Activated B cell treated with CpG ODN at 0.5 μM for 24 hours (primary cell): ENCODE data around the gene MRPS27. TPM values are rescaled to one million over a fixed set of nuclear protein-coding genes. Genes with fewer than 3 reads are reported as not detected.

ENCODE experiments used
- ATAC-seq: fragments of 200-7000 bp; cut with Tn5 transposase; one replicate; pipeline ENCODE4 v1.10.0; 2021; ENCODE audit warnings: low read depth, mild to moderate bottlenecking, moderate library complexity
- CTCF ChIA-PET: fragments of 350-600 bp; sonication (Branson Sonifier 250); formaldehyde crosslinking; loops from one replicate; lab custom pipeline; 2021; ENCODE audit warnings: antibody characterized with exemption; lab: Charles Lee
- POLR2A ChIA-PET: fragments of 350-600 bp; sonication (Branson Sonifier 250); formaldehyde crosslinking; loops from one replicate; lab custom pipeline; 2021; ENCODE audit warnings: antibody characterized with exemption; lab: Charles Lee
- DNase-seq: peaks from one replicate; pipeline ENCODE4 v3.0.0; 2022
- H3K27ac Mint-ChIP-seq: one replicate; pipeline ENCODE4 v1.8.0; 2020; ENCODE audit warnings: mixed read lengths
- H3K27me3 Mint-ChIP-seq: one replicate; pipeline ENCODE4 v1.8.0; 2021; ENCODE audit warnings: mixed read lengths
- H3K36me3 Mint-ChIP-seq: one replicate; pipeline ENCODE4 v1.8.0; 2021; ENCODE audit warnings: low read depth, mixed read lengths
- H3K4me1 Mint-ChIP-seq: one replicate; pipeline ENCODE4 v1.8.0; 2021; ENCODE audit warnings: mixed read lengths
- H3K4me3 Mint-ChIP-seq: one replicate; pipeline ENCODE4 v1.8.0; 2020; ENCODE audit warnings: mild to moderate bottlenecking, mixed read lengths
- H3K9me3 Mint-ChIP-seq: one replicate; pipeline ENCODE4 v1.8.0; 2020; ENCODE audit warnings: mixed read lengths
- intact Hi-C: fragments of 100-400 bp; cut with micrococcal nuclease; formaldehyde crosslinking; loops from one replicate; pipeline ENCODE4 v1.15.1; 2024
- total RNA-seq: library from RNA; stranded (reverse); gene quantifications from 2 replicates; pipeline ENCODE4 v1.2.3, GENCODE V29; 2022
- TF ChIP-seq, protein P1 (sequence below): fragments of 200-600 bp; IDR thresholded peaks from one replicate; pipeline ENCODE4 v1.8.0; 2022; ENCODE audit warnings: antibody characterized with exemption, mild to moderate bottlenecking

The MRPS27 gene
- total RNA-seq, 1 donor from 2014 or later = 69.2 TPM

DNA sequence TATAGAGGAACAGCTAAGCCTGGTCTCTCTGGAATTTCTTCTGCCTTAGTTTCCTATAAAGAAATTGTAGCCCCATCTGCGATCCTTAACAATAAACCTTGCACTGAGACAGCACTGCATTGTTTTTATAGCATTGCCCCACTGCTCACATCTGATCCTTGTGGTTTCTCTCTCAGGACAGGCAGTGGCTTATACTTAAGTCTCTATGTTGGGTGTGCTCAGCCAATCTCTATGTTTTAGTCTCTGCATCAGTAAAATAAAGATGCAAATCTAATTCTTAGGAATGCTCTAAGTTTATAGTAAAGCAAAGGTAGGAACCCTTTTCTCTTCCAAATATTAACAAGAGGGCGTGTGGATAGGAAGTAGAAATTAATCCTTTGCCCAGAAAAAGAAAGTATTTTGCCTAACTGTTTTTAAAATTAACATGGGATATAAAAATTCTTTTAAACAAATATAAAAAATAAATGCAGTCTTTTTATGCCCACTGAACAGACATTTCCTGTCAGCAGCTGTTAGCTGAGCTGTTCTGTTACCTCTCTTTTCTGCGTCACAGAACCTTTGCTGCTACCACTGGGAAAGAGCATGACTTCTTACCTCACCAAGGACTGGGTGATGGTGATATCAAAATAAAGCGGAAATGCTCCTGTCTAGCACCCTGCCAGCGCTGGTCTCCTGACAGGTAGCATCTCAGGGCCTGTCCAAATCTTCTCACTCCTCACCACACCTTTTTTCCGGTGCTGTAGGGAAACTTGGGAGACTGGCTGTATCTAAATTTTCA is 29.5 kb downstream of the MRPS27 start:
- ATAC-seq (peak; percentile 72), DNase-seq (no peak)
- ChIA-PET POLR2A (interaction anchor here (0.6 to 2.1 kb wide), 2 partner anchors 17 to 29 kb away, joined by 6 read pairs; no protein-coding TSS in a partner anchor), CTCF (no interaction called here)
- no peak overlapping the region for H3K4me3 Mint-ChIP-seq
- no peaks in the 10 kb centered on the region for H3K27me3 Mint-ChIP-seq
- H3K27ac Mint-ChIP-seq = peak overlapping the region; percentile 70
- H3K9me3 Mint-ChIP-seq = no peaks in the 10 kb centered on the region
- peaks cover 55% of the 10 kb centered on the region for H3K36me3 Mint-ChIP-seq
- TF ChIP-seq, protein P1, sequence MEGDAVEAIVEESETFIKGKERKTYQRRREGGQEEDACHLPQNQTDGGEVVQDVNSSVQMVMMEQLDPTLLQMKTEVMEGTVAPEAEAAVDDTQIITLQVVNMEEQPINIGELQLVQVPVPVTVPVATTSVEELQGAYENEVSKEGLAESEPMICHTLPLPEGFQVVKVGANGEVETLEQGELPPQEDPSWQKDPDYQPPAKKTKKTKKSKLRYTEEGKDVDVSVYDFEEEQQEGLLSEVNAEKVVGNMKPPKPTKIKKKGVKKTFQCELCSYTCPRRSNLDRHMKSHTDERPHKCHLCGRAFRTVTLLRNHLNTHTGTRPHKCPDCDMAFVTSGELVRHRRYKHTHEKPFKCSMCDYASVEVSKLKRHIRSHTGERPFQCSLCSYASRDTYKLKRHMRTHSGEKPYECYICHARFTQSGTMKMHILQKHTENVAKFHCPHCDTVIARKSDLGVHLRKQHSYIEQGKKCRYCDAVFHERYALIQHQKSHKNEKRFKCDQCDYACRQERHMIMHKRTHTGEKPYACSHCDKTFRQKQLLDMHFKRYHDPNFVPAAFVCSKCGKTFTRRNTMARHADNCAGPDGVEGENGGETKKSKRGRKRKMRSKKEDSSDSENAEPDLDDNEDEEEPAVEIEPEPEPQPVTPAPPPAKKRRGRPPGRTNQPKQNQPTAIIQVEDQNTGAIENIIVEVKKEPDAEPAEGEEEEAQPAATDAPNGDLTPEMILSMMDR = no peak
- intact Hi-C loops = loop anchor here (1.0 to 2.0 kb wide), 2 partner anchors 18 to 22 kb away; no protein-coding TSS in a partner anchor
- H3K4me1 Mint-ChIP-seq = peaks cover 58% of the 10 kb centered on the region

- TF ChIP-seq, protein P1 = no peak
- Mint-ChIP-seq H3K27me3 (no peaks in the 10 kb centered on the region), H3K4me1 (peaks cover 51% of the 10 kb centered on the region), H3K27ac (no peak overlapping the region), H3K9me3 (no peaks in the 10 kb centered on the region), H3K4me3 (no peak overlapping the region), H3K36me3 (peaks cover 44% of the 10 kb centered on the region)
- DNase-seq = no peak
- intact Hi-C loops = no loop called here
- ChIA-PET POLR2A (interaction anchor here (1.0 to 2.1 kb wide), 2 partner anchors 16 to 18 kb away, joined by 5 to 6 read pairs; no protein-coding TSS in a partner anchor), CTCF (interaction anchor here (1.3 kb wide), 1 partner anchor 11 kb away, joined by 3 read pairs; no protein-coding TSS in a partner anchor)
- ATAC-seq = no peak
These were observed 31.1 kb downstream of the MRPS27 start for GRCh38 chr5:72288924-72289323.

- ATAC-seq (no peak), DNase-seq (no peak)
- Mint-ChIP-seq H3K27me3 (no peaks in the 10 kb centered on the region), H3K9me3 (no peaks in the 10 kb centered on the region), H3K36me3 (peaks cover 47% of the 10 kb centered on the region), H3K4me3 (no peak overlapping the region), H3K27ac (no peak overlapping the region), H3K4me1 (peaks cover 36% of the 10 kb centered on the region)
- ChIA-PET POLR2A (interaction anchor here (1.4 kb wide), 1 partner anchor 33 kb away, joined by 3 read pairs; the partner anchor contains the start of genes MRPS27 and PTCD2), CTCF (no interaction called here)
- intact Hi-C loops = no loop called here
- TF ChIP-seq, protein P1 = no peak
These were observed 33.2 kb downstream of the MRPS27 start for GRCh38 chr5:72286798-72287197.

DNA sequence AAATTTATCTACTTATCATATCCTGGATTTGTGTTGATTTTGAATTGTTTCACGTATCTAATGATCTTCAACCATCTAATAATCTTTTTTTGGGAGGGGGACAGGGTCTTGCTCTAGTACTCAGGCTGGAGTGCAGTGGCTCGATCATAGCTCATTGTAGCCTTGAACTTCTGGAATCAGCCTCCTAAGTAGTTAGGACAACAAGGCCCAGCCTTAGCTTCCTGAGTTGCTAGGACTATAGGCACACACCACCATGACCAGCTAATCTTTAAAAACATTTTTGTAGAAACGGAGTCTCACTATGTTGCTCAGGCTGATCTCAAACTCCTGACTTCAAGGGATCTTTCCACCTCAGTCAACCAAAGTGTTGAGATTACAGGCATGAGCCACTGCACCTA is 34.6 kb downstream of the MRPS27 start:
- Mint-ChIP-seq H3K27me3 (no peaks in the 10 kb centered on the region), H3K4me1 (peaks cover 30% of the 10 kb centered on the region), H3K4me3 (no peak overlapping the region), H3K27ac (peak overlapping the region; percentile 8), H3K9me3 (no peaks in the 10 kb centered on the region), H3K36me3 (peaks cover 53% of the 10 kb centered on the region)
- ATAC-seq = no peak
- DNase-seq = no peak
- CTCF ChIA-PET = interaction anchor here (0.8 kb wide), 1 partner anchor 23 kb away, joined by 5 read pairs; no protein-coding TSS in a partner anchor
- POLR2A ChIA-PET = interaction anchor here (1.4 kb wide), 1 partner anchor 34 kb away, joined by 3 read pairs; the partner anchor contains the start of genes MRPS27 and PTCD2
- TF ChIP-seq, protein P1 = no peak
- intact Hi-C loops = no loop called here
